GM12891 (cell line): ENCODE data around the gene ZNF329.
"Not testable (repeated sequence)": the region's sequence is repeated elsewhere in the genome, so short reads cannot be mapped to it uniquely, and the experiment has no call there.

Experiments used
- DNase-seq: peaks from one replicate; pipeline ENCODE4 v3.0.0; 2011; ENCODE audit warnings: low spot score; ENCODE audit not compliant: insufficient read length
- FAIRE-seq: peaks from 2 replicates; lab custom pipeline; 2011; peaks lifted over from hg19 to GRCh38; lab: Jason Lieb, UNC
- PAX5 ChIP-seq: IDR thresholded peaks from 2 replicates; pipeline ENCODE4 v1.6.1; 2011; ENCODE audit warnings: low read length, moderate library complexity, mild to moderate bottlenecking; ENCODE audit not compliant: insufficient read depth, severe bottlenecking
- POLR2A ChIP-seq: IDR thresholded peaks from 2 replicates; pipeline ENCODE4 v1.6.1; 2011; ENCODE audit warnings: low read depth, low read length, control low read depth
- POLR2AphosphoS5 ChIP-seq: IDR thresholded peaks from 2 replicates; pipeline ENCODE4 v1.6.1; 2011; ENCODE audit warnings: low read depth, low read length, control low read depth
- POU2F2 ChIP-seq: IDR thresholded peaks from 2 replicates; pipeline ENCODE4 v1.6.1; 2011; ENCODE audit warnings: low read depth, mild to moderate bottlenecking, control low read depth, low read length, moderate library complexity
- SPI1 ChIP-seq: IDR thresholded peaks from 2 replicates; pipeline ENCODE4 v1.6.1; 2011; ENCODE audit warnings: low read depth, low read length, control low read depth
- TAF1 ChIP-seq: IDR thresholded peaks from 2 replicates; pipeline ENCODE4 v1.6.1; 2011; ENCODE audit warnings: low read depth, low read length, control low read depth

The ZNF329 gene

GRCh38 chr19:58166268-58166667, 15.7 kb upstream of the ZNF329 start:
- no peak for TF ChIP-seq PAX5
- TF ChIP-seq TAF1: no peak
- TF ChIP-seq POU2F2: no peak
- no peak for TF ChIP-seq POLR2A
- TF ChIP-seq SPI1: no peak
- no peak for TF ChIP-seq POLR2AphosphoS5
- FAIRE-seq (no peak), DNase-seq (no peak)

- FAIRE-seq (no peak), DNase-seq (no peak)
Measured at GRCh38 chr19:58157045-58157728, 6.6 kb upstream of the ZNF329 start.

GRCh38 chr19:58154679-58155648, 4.4 kb upstream of the ZNF329 start:
- DNase-seq (peak; percentile 85), FAIRE-seq (peak; percentile 94)
- peak; percentile 62 for TF ChIP-seq PAX5
- TF ChIP-seq SPI1: peak; percentile 35; the same call in 1 of the 2 replicates
- peak; percentile 29; the same call in 1 of the 2 replicates for TF ChIP-seq POU2F2
- TF ChIP-seq POLR2A: no peak
- TF ChIP-seq POLR2AphosphoS5: no peak
- no peak for TF ChIP-seq TAF1

More at GRCh38 chr19:58157045-58157728, 6.6 kb upstream of the ZNF329 start:
- no peak for TF ChIP-seq POU2F2
- no peak for TF ChIP-seq SPI1
- TF ChIP-seq POLR2AphosphoS5: no peak
- no peak for TF ChIP-seq PAX5
- no peak for TF ChIP-seq TAF1
- no peak for TF ChIP-seq POLR2A

- no peak for FAIRE-seq
- TF ChIP-seq POLR2AphosphoS5 (no peak), PAX5 (no peak), POU2F2 (no peak), SPI1 (no peak), POLR2A (no peak), TAF1 (no peak)
- no peak for DNase-seq
Measured at GRCh38 chr19:58154287-58154678, 3.7 kb upstream of the ZNF329 start.

- no peak for TF ChIP-seq SPI1
- no peak for TF ChIP-seq PAX5
- TF ChIP-seq TAF1: no peak
- TF ChIP-seq POLR2AphosphoS5: no peak
- no peak for TF ChIP-seq POLR2A
- no peak for DNase-seq
- no peak for FAIRE-seq
Measured at GRCh38 chr19:58153386-58153785, 2.8 kb upstream of the ZNF329 start.

GRCh38 chr19:58147475-58147874, 3.1 kb downstream of the ZNF329 start:
- not testable (repeated sequence) for FAIRE-seq, DNase-seq

- no peak for FAIRE-seq
- TF ChIP-seq POLR2A (no peak), POU2F2 (no peak), PAX5 (no peak)
- no peak for DNase-seq
Measured at GRCh38 chr19:58145849-58146248, 4.7 kb downstream of the ZNF329 start.

- no peak for TF ChIP-seq POLR2A
- TF ChIP-seq POLR2AphosphoS5: no peak
- TF ChIP-seq SPI1: no peak
- no peak for TF ChIP-seq POU2F2
- no peak for TF ChIP-seq TAF1
- no peak for TF ChIP-seq PAX5
- no peak for FAIRE-seq
- no peak for DNase-seq
Measured at GRCh38 chr19:58134244-58134643, 16.3 kb downstream of the ZNF329 start.

- TF ChIP-seq POLR2A (no peak), PAX5 (no peak), POLR2AphosphoS5 (no peak), SPI1 (no peak), POU2F2 (no peak), TAF1 (no peak)
- DNase-seq (no peak), FAIRE-seq (no peak)
Measured at GRCh38 chr19:58129284-58129683, 21.3 kb downstream of the ZNF329 start.
